ENCODE measurements around the gene MBNL3.
"Not testable (repeated sequence)": the region's sequence is repeated elsewhere in the genome, so short reads cannot be mapped to it uniquely, and the experiment has no call there.

The MBNL3 gene

GRCh38 chrX:132474544-132475248 is 14.1 kb downstream of the MBNL3 start:
- no peak for DNase-seq (ENCODE audit: low read depth in 3 of 3)

GRCh38 chrX:132472397-132472796 is 16.4 kb downstream of the MBNL3 start:
- DNase-seq (ENCODE audit: low read depth in 3 of 3) = no peak

- DNase-seq (ENCODE audit: low read depth in 3 of 3) = no peak
Observed at GRCh38 chrX:132470831-132471230, 18.0 kb downstream of the MBNL3 start.

GRCh38 chrX:132470179-132470578 is 18.7 kb downstream of the MBNL3 start:
- no peak for DNase-seq (ENCODE audit: low read depth in 3 of 3)

GRCh38 chrX:132468454-132468853 is 20.4 kb downstream of the MBNL3 start:
- DNase-seq (ENCODE audit: low read depth in 3 of 3) = no peak

- no peak for DNase-seq (ENCODE audit: low read depth in 3 of 3)
Observed at GRCh38 chrX:132467989-132468388, 20.8 kb downstream of the MBNL3 start.

GRCh38 chrX:132467026-132467425 is 21.8 kb downstream of the MBNL3 start:
- no peak for DNase-seq (ENCODE audit: low read depth in 3 of 3)

- DNase-seq (ENCODE audit: low read depth in 3 of 3) = peak in 1 of 3 donors; percentile 17
Observed at GRCh38 chrX:132463411-132463810, 25.4 kb downstream of the MBNL3 start.

GRCh38 chrX:132461886-132462285 is 27.0 kb downstream of the MBNL3 start:
- no peak for DNase-seq (ENCODE audit: low read depth in 3 of 3)

GRCh38 chrX:132452911-132453550 is 35.8 kb downstream of the MBNL3 start:
- no peak for DNase-seq (ENCODE audit: low read depth in 3 of 3)

GRCh38 chrX:132445909-132446308 is 42.9 kb downstream of the MBNL3 start:
- not testable (repeated sequence) for DNase-seq (ENCODE audit: low read depth in 3 of 3)

- DNase-seq (ENCODE audit: low read depth in 3 of 3) = no peak
Observed at GRCh38 chrX:132444936-132445335, 43.9 kb downstream of the MBNL3 start.

- no peak for DNase-seq (ENCODE audit: low read depth in 3 of 3)
Observed at GRCh38 chrX:132443196-132444135, 45.4 kb downstream of the MBNL3 start.

GRCh38 chrX:132442691-132443090 is 46.1 kb downstream of the MBNL3 start:
- DNase-seq (ENCODE audit: low read depth in 3 of 3) = no peak

GRCh38 chrX:132435222-132435621 is 53.6 kb downstream of the MBNL3 start:
- DNase-seq (ENCODE audit: low read depth in 3 of 3) = no peak

GRCh38 chrX:132433551-132433950 is 55.3 kb downstream of the MBNL3 start:
- DNase-seq (ENCODE audit: low read depth in 3 of 3) = no peak

- DNase-seq (ENCODE audit: low read depth in 3 of 3) = no peak
Observed at GRCh38 chrX:132433001-132433400, 55.8 kb downstream of the MBNL3 start.

GRCh38 chrX:132428896-132429295 is 59.9 kb downstream of the MBNL3 start:
- DNase-seq (ENCODE audit: low read depth in 3 of 3) = no peak

GRCh38 chrX:132426695-132427281 is 62.0 kb downstream of the MBNL3 start:
- DNase-seq (ENCODE audit: low read depth in 3 of 3) = no peak

GRCh38 chrX:132425744-132426318 is 63.0 kb downstream of the MBNL3 start:
- no peak for DNase-seq (ENCODE audit: low read depth in 3 of 3)

- DNase-seq (ENCODE audit: low read depth in 3 of 3) = no peak
Observed at GRCh38 chrX:132423323-132423722, 65.5 kb downstream of the MBNL3 start.

GRCh38 chrX:132415012-132415411 is 73.8 kb downstream of the MBNL3 start:
- DNase-seq (ENCODE audit: low read depth in 3 of 3) = no peak

Data from stimulated activated CD4-positive, alpha-beta T cell treated with anti-CD3 and anti-CD28 coated beads, TNF-alpha, amount 100 ng/mL, for 48 hours (primary cell).